Spleen (tissue), 11 donors: Measurements from ENCODE around the gene SNED1. TPM values are rescaled to one million over a fixed set of nuclear protein-coding genes. Genes with fewer than 3 reads are reported as not detected.
A peak's percentile ranks its signal among the peaks of the same experiment; 100 is the strongest.

Experiments used
- DNase-seq: peaks from one replicate; pipeline ENCODE4 v3.0.0-alpha.2; 2020
- H3K27ac ChIP-seq, 8 donors: fragments of 200-600 bp; sonication (generic) in 7 of 8; 1 replicate in 4 of 8; 2 replicates in 4 of 8; pipeline versions ENCODE4 v1.5.0 to v1.8.0; 2016 to 2021; ENCODE audit warnings: inconsistent platforms in 4 of 8, mild to moderate bottlenecking in 4 of 8, moderate library complexity in 1 of 8
- H3K27me3 ChIP-seq, 7 donors: fragments of 200-600 bp; sonication (generic) in 6 of 7; replicated peaks in 1 of 7; 1 replicate in 4 of 7; 2 replicates in 3 of 7; pipeline versions ENCODE4 v1.5.0 to v1.8.0; 2016 to 2021; ENCODE audit warnings: inconsistent platforms in 3 of 7, mild to moderate bottlenecking in 1 of 7
- H3K36me3 ChIP-seq, 6 donors: fragments of 200-600 bp; sonication (generic) in 5 of 6; 1 replicate in 4 of 6; 2 replicates in 2 of 6; pipeline versions ENCODE4 v1.5.0 to v1.8.0; 2016 to 2021; ENCODE audit warnings: inconsistent platforms in 2 of 6
- H3K4me1 ChIP-seq, 6 donors: fragments of 200-600 bp; sonication (generic) in 5 of 6; 1 replicate in 3 of 6; 2 replicates in 3 of 6; pipeline versions ENCODE4 v1.5.0 to v1.8.0; 2016 to 2021; ENCODE audit warnings: inconsistent platforms in 3 of 6
- H3K4me3 ChIP-seq, 8 donors: fragments of 200-600 bp; sonication (generic) in 7 of 8; 1 replicate in 4 of 8; 2 replicates in 4 of 8; pipeline versions ENCODE4 v1.5.0 to v1.8.0; 2016 to 2021; ENCODE audit warnings: inconsistent platforms in 4 of 8, mild to moderate bottlenecking in 4 of 8, moderate library complexity in 2 of 8
- H3K9me3 ChIP-seq, 8 donors: fragments of 200-600 bp; sonication (generic) in 7 of 8; 1 replicate in 4 of 8; 2 replicates in 4 of 8; pipeline versions ENCODE4 v1.5.0 to v1.8.0; 2016 to 2021; ENCODE audit warnings: inconsistent platforms in 4 of 8
- CTCF ChIP-seq, 11 experiments: fragments of 200-600 bp in 7 of 11; fragments of 450-650 bp in 4 of 11; sonication (generic) in 4 of 11; IDR thresholded peaks in 8 of 11; conservative IDR thresholded peaks in 3 of 11; 1 replicate in 7 of 11; 2 replicates in 4 of 11; pipeline versions ENCODE4 v1.4.0 to v1.8.0; 2016 to 2021; ENCODE audit warnings: antibody characterized with exemption in 11 of 11, inconsistent platforms in 4 of 11, mild to moderate bottlenecking in 1 of 11
- POLR2A ChIP-seq, 3 donors: fragments of 450-650 bp; IDR thresholded peaks; one replicate each; pipeline ENCODE4 v1.5.1; 2017; ENCODE audit warnings: antibody characterized with exemption in 3 of 3, mild to moderate bottlenecking in 1 of 3
- POLR2AphosphoS5 ChIP-seq, 3 donors: sonication (generic); formaldehyde crosslinking; IDR thresholded peaks; one replicate each; pipeline ENCODE4 v1.5.1; 2017; ENCODE audit warnings: antibody characterized with exemption in 3 of 3
- WGBS, 5 donors: extraction: QIAGEN DNeasy Blood & Tissue Kit in 3 of 5; methylation state at CpG; one replicate each; pipeline versions ENCODE4 v1.1.5 to v1.1.7; 2013 to 2018; 5-methylcytosine and 5-hydroxymethylcytosine counted together
- intact Hi-C: fragments of 100-400 bp; cut with DNase I; formaldehyde crosslinking; loops from one replicate; pipeline ENCODE4 v1.15.0; 2023; ENCODE audit warnings: low total_unique reads
- polyA plus RNA-seq, 3 donors: library from polyadenylated mRNA; stranded (reverse); fragments of 200-250 nt; gene quantifications; one replicate each; pipeline ENCODE4 v1.2.1, GENCODE V29; 2013
- total RNA-seq, 7 donors: library from RNA; depleted of rRNA in 3 of 7; stranded (reverse); fragments of >200 nt in 3 of 7; fragmentation: NEBNext Ultra II Directional in 4 of 7; extraction: Animal tissue kit (Norgen Biotek cat#: 25700) in 4 of 7; gene quantifications; one replicate each; pipeline versions ENCODE4 v1.1.0 to v1.2.1, GENCODE V29; 2016 to 2021
- donor health status: healthy with polysubstance abuse.
- donor health status: DM: no; HTN: no; CAD: no; lungs with moderate emphysema.
- donor health status: DM: no; HTN: no; CAD: no.
- donor health status: Bipolar disorder and iron deficiency.
- donor health status: healthy.
- donor health status: DM: no; HTN: no; CAD: no.
- donor health status: DM: yes; HTN: yes; CAD: no.

SNED1 gene
- total and polyA plus RNA-seq, 10 donors, result 2.6 to 85.3 (median 45.5) TPM

- intact Hi-C loops, result no loop called here
- TF ChIP-seq CTCF (IDR thresholded peaks at IDR 0.05 in 8 of 11, conservative IDR thresholded peaks at IDR 0.05 in 3 of 11) (no peak), POLR2AphosphoS5 (IDR thresholded peaks at IDR 0.05) (peak; percentile 76 to 93 (median 92)), POLR2A (IDR thresholded peaks at IDR 0.05) (no peak)
- Histone ChIP-seq H3K9me3 (no peaks in the 10 kb centered on the region), H3K27ac (peak overlapping the region; percentile 73 to 97 (median 84)), H3K36me3 (no peaks in the 10 kb centered on the region), H3K4me3 (no peak overlapping the region), H3K4me1 (peaks cover 25 to 81% (median 46%) of the 10 kb centered on the region in 6 donors), H3K27me3 (no peaks in the 10 kb centered on the region)
- WGBS, 5 donors, result 51 to 67% (median 61%) methylated on average over 23 to 29 of the region's 29 CpGs
- DNase-seq, result peak; percentile 90
Measured at GRCh38 chr2:240962300-240963064, 35.9 kb upstream of the SNED1 start.

- TF ChIP-seq CTCF (IDR thresholded peaks at IDR 0.05 in 8 of 11, conservative IDR thresholded peaks at IDR 0.05 in 3 of 11) (no peak), POLR2AphosphoS5 (IDR thresholded peaks at IDR 0.05) (no peak), POLR2A (IDR thresholded peaks at IDR 0.05) (no peak)
- 78 to 92% (median 87%) methylated on average over 14 to 33 of the region's 33 CpGs for WGBS, 5 donors
- DNase-seq, result peak; percentile 72
Measured at GRCh38 chr2:240963065-240963867, 35.2 kb upstream of the SNED1 start.

DNA sequence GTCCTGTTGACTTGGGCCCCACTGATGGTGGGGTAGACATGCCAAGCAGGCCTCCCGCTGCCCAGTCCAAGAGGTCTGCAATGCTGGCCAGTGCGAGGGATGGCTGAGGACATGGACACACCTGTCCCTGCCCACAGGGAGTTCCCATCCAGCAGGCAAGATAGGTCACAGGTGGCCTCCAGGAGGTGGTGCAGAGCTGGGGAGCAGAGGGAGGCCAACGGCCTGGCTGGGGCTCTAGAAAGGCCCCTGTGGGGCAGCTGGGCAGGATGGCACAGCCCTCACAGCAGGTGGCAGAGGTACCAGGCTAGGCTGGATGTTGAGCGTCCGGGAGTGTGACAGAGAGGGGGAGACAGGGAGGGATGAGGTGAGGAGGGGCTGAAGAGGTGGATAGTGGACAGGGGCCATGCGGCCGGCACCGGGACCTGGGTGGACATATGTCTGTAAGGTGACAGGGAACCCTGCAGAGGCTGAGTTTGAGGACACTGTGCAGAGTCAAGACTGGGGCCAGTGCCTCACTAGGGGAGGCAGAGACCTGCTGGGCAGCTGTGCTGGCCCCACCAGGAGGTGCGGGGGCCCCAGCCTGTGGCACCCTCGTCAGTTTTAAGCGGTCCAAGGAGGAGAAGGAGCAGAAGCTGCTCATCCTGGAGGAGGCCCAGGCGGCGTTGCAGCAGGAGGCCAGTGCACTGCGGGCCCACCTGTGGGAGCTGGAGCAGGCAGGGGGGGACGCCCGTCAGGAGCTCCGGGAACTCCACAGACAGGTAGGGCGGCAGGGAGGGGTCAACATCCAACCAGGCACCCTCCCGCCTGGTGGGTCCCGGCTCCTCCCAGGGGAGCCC lies 34.3 kb upstream of the SNED1 start:
- H3K4me1 ChIP-seq, result peaks cover 25 to 86% (median 46%) of the 10 kb centered on the region in 6 donors

More at GRCh38 chr2:240963065-240963867, 35.2 kb upstream of the SNED1 start:
- peak overlapping the region; percentile 73 to 97 (median 84) for H3K27ac ChIP-seq
- no peaks in the 10 kb centered on the region for H3K27me3 ChIP-seq
- intact Hi-C loops, result no loop called here
- no peak overlapping the region for H3K4me3 ChIP-seq
- peaks cover 25 to 86% (median 46%) of the 10 kb centered on the region in 6 donors for H3K4me1 ChIP-seq
- H3K9me3 ChIP-seq, result no peaks in the 10 kb centered on the region
- H3K36me3 ChIP-seq, result no peaks in the 10 kb centered on the region

More for the DNA sequence above, 34.3 kb upstream of the SNED1 start:
- peak overlapping the region in 5 of 8 donors; percentile 77 to 97 (median 89) for H3K27ac ChIP-seq
- H3K9me3 ChIP-seq, result no peaks in the 10 kb centered on the region
- no peak overlapping the region for H3K4me3 ChIP-seq
- intact Hi-C loops, result no loop called here
- DNase-seq, result peak; percentile 73
- H3K27me3 ChIP-seq, result no peaks in the 10 kb centered on the region
- TF ChIP-seq POLR2A (IDR thresholded peaks at IDR 0.05) (no peak), CTCF (IDR thresholded peaks at IDR 0.05 in 8 of 11, conservative IDR thresholded peaks at IDR 0.05 in 3 of 11) (no peak), POLR2AphosphoS5 (IDR thresholded peaks at IDR 0.05) (no peak)
- no peaks in the 10 kb centered on the region for H3K36me3 ChIP-seq
- 83 to 91% (median 90%) methylated on average over 11 to 20 of the region's 20 CpGs for WGBS, 5 donors
